SK-N-SH treated with all-trans-retinoic acid at 6 μM for 48 hours (cell line): ENCODE data around the gene TMEM212.

Experiments
- ATAC-seq: fragments of 200-7000 bp; cut with Tn5 transposase; 3 replicates; pipeline ENCODE4 v1.9.1; 2020; ENCODE audit warnings: mild to moderate bottlenecking, moderate library complexity
- ARNTL ChIP-seq: fragments of 450-650 bp; formaldehyde crosslinking; IDR thresholded peaks from 2 replicates; pipeline ENCODE4 v1.5.0; 2020; ENCODE audit warnings: low read depth, mild to moderate bottlenecking, moderate library complexity, borderline replicate concordance
- BACH2 ChIP-seq: fragments of 250-450 bp; sonication (Bioruptor Pico); IDR thresholded peaks from 2 replicates; pipeline ENCODE4 v1.9.0; 2021; ENCODE audit warnings: mild to moderate bottlenecking, borderline replicate concordance
- CSDC2 ChIP-seq: fragments of 250-450 bp; sonication (Bioruptor Pico); IDR thresholded peaks from 2 replicates; pipeline ENCODE4 v1.5.0; 2020; ENCODE audit warnings: mild to moderate bottlenecking, moderate library complexity
- ESRRG ChIP-seq: fragments of 250-450 bp; sonication (Bioruptor Pico); IDR thresholded peaks from 2 replicates; pipeline ENCODE4 v1.6.1; 2021; ENCODE audit warnings: mild to moderate bottlenecking
- GLIS3 ChIP-seq: fragments of 250-450 bp; sonication (Bioruptor Pico); IDR thresholded peaks from 2 replicates; pipeline ENCODE4 v1.5.0; 2020; ENCODE audit warnings: mild to moderate bottlenecking, moderate library complexity
- ISL1 ChIP-seq: fragments of 250-450 bp; sonication (Bioruptor Pico); IDR thresholded peaks from 2 replicates; pipeline ENCODE4 v2.1.2; 2022; ENCODE audit warnings: mild to moderate bottlenecking, moderate library complexity
- OSR1 ChIP-seq: fragments of 250-450 bp; sonication (Bioruptor Pico); IDR thresholded peaks from 2 replicates; pipeline ENCODE4 v1.8.0; 2022; ENCODE audit warnings: moderate library complexity, mild to moderate bottlenecking, inconsistent platforms
- PPARA ChIP-seq: fragments of 250-450 bp; sonication (Bioruptor Pico); IDR thresholded peaks from 2 replicates; pipeline ENCODE4 v1.5.0; 2020; ENCODE audit warnings: mild to moderate bottlenecking, borderline replicate concordance
- RARB ChIP-seq: fragments of 250-450 bp; sonication (Bioruptor Pico); IDR thresholded peaks from 2 replicates; pipeline ENCODE4 v1.8.0; 2021; ENCODE audit warnings: mild to moderate bottlenecking, moderate library complexity
- SNAI2 ChIP-seq: fragments of 250-450 bp; sonication (Bioruptor Pico); IDR thresholded peaks from 2 replicates; pipeline ENCODE4 v1.5.0; 2020; ENCODE audit warnings: mild to moderate bottlenecking, moderate library complexity
- TCF4 ChIP-seq: fragments of 250-450 bp; sonication (Bioruptor Pico); IDR thresholded peaks from 2 replicates; pipeline ENCODE4 v1.8.0; 2021; ENCODE audit warnings: mild to moderate bottlenecking, moderate library complexity, borderline replicate concordance
- TOX ChIP-seq: fragments of 250-450 bp; sonication (Bioruptor Pico); IDR thresholded peaks from 2 replicates; pipeline ENCODE4 v1.8.0; 2021; ENCODE audit warnings: mild to moderate bottlenecking, moderate library complexity, borderline replicate concordance
- ZC3H10 ChIP-seq: fragments of 250-450 bp; sonication (Bioruptor Pico); IDR thresholded peaks from 2 replicates; pipeline ENCODE4 v1.5.1; 2021; ENCODE audit warnings: mild to moderate bottlenecking, moderate library complexity
- ZFP30 ChIP-seq: fragments of 450-650 bp; formaldehyde crosslinking; IDR thresholded peaks from 2 replicates; pipeline ENCODE4 v1.5.0; 2022; ENCODE audit warnings: mild to moderate bottlenecking, moderate library complexity
- ZNF565 ChIP-seq: fragments of 450-650 bp; formaldehyde crosslinking; conservative IDR thresholded peaks from 2 replicates; pipeline ENCODE4 v1.5.0; 2020; ENCODE audit warnings: low read depth, mild to moderate bottlenecking, moderate library complexity
- ZNF8 ChIP-seq: fragments of 450-650 bp; formaldehyde crosslinking; IDR thresholded peaks from 2 replicates; pipeline ENCODE4 v1.5.0; 2020; ENCODE audit warnings: mild to moderate bottlenecking, moderate library complexity
- TF ChIP-seq, protein P1 (sequence below): fragments of 250-450 bp; sonication (Bioruptor Pico); IDR thresholded peaks from 2 replicates; pipeline ENCODE4 v1.8.0; 2021; ENCODE audit warnings: low read depth, mild to moderate bottlenecking, moderate library complexity, borderline replicate concordance
- TF ChIP-seq, protein P2 (sequence below): fragments of 250-450 bp; sonication (Bioruptor Pico); IDR thresholded peaks from 2 replicates; pipeline ENCODE4 v1.8.0; 2020; ENCODE audit warnings: mild to moderate bottlenecking, moderate library complexity, borderline replicate concordance
- TF ChIP-seq, protein P3 (sequence below): fragments of 250-450 bp; sonication (Bioruptor Pico); IDR thresholded peaks from 2 replicates; pipeline ENCODE4 v1.5.1; 2020; ENCODE audit warnings: low read depth, mild to moderate bottlenecking, moderate library complexity
- TF ChIP-seq, protein P4 (sequence below): fragments of 250-450 bp; sonication (Bioruptor Pico); IDR thresholded peaks from 2 replicates; pipeline ENCODE4 v1.5.1; 2021; ENCODE audit warnings: mild to moderate bottlenecking, moderate library complexity
- TF ChIP-seq, protein P5 (sequence below): fragments of 250-450 bp; sonication (Bioruptor Pico); IDR thresholded peaks from 2 replicates; pipeline ENCODE4 v1.5.0; 2020; ENCODE audit warnings: mild to moderate bottlenecking, moderate library complexity

The TMEM212 gene

DNA sequence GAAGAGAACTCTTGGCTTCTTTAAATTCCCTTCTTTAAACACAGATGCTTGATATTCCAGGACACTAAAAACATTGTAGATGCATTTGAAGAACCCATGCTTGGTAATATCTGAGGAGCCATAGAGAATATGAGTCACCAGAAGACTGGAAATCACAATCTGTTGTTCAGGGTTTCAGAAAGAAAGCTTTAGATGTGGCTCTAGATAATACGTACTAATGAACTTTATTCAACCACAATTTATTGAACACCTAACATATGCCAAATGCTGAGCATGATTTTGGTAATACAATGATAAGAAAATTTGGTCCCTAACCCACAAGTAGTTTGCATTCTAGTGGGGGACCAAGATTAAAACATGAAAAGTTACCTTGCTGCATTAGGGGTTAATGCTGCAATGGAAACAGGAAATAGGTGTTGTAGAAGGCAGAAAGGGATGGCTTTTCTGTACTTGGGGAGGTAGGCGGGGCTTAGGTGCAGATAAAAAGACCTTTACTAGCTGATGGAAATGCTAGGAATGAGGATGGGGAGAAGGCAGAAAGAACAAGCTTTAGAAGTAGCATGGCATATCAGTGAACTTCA lies 21.3 kb upstream of the TMEM212 start:
- no peak for ATAC-seq
- TF ChIP-seq ISL1 (CRISPR knock-in tag) (no peak), ESRRG (CRISPR knock-in tag) (no peak), SNAI2 (CRISPR knock-in tag) (no peak), OSR1 (no peak), RARB (no peak)
- TF ChIP-seq, protein P1, sequence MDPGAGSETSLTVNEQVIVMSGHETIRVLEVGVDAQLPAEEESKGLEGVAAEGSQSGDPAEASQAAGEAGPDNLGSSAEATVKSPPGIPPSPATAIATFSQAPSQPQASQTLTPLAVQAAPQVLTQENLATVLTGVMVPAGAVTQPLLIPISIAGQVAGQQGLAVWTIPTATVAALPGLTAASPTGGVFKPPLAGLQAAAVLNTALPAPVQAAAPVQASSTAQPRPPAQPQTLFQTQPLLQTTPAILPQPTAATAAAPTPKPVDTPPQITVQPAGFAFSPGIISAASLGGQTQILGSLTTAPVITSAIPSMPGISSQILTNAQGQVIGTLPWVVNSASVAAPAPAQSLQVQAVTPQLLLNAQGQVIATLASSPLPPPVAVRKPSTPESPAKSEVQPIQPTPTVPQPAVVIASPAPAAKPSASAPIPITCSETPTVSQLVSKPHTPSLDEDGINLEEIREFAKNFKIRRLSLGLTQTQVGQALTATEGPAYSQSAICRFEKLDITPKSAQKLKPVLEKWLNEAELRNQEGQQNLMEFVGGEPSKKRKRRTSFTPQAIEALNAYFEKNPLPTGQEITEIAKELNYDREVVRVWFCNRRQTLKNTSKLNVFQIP = no peak
- TF ChIP-seq, protein P2, sequence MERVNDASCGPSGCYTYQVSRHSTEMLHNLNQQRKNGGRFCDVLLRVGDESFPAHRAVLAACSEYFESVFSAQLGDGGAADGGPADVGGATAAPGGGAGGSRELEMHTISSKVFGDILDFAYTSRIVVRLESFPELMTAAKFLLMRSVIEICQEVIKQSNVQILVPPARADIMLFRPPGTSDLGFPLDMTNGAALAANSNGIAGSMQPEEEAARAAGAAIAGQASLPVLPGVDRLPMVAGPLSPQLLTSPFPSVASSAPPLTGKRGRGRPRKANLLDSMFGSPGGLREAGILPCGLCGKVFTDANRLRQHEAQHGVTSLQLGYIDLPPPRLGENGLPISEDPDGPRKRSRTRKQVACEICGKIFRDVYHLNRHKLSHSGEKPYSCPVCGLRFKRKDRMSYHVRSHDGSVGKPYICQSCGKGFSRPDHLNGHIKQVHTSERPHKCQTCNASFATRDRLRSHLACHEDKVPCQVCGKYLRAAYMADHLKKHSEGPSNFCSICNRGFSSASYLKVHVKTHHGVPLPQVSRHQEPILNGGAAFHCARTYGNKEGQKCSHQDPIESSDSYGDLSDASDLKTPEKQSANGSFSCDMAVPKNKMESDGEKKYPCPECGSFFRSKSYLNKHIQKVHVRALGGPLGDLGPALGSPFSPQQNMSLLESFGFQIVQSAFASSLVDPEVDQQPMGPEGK (CRISPR knock-in tag) = no peak
- TF ChIP-seq, protein P3, sequence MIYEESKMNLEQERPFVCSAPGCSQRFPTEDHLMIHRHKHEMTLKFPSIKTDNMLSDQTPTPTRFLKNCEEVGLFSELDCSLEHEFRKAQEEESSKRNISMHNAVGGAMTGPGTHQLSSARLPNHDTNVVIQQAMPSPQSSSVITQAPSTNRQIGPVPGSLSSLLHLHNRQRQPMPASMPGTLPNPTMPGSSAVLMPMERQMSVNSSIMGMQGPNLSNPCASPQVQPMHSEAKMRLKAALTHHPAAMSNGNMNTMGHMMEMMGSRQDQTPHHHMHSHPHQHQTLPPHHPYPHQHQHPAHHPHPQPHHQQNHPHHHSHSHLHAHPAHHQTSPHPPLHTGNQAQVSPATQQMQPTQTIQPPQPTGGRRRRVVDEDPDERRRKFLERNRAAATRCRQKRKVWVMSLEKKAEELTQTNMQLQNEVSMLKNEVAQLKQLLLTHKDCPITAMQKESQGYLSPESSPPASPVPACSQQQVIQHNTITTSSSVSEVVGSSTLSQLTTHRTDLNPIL = no peak

DNA sequence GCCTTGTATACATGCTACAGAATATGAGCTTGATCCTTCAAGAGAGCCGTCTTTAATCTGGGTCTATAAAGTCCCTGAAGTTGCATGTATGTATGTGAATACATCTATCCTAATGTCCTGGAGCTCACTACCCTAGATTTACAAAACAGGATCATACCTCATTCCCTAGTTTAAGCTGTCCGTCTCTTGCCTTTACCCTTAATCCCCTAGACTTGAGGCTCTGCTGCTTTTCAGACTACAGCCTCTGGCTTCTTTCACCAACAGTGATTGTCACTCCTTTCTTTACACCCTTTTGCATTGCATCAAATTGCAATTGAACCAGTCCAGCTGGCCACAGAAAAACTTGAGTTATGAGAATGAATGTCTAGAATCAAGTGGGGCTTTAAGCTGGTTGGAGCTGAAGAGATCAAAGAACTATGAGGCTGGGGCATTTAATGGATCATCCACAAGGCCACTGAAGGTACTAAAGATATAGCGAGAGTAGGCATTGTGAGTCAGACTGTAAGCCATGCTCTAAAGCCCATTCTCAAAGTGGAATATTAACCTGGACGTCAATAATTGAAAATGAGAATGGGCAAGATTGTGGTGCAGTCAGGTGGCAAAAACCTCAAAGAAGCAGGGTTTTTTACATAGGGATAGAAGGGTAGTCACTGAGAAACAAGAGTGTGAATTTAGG lies 20.6 kb upstream of the TMEM212 start:
- no peak for ATAC-seq
- TF ChIP-seq ZNF565 (CRISPR knock-in tag) = no peak
- no peak for TF ChIP-seq ZNF8 (CRISPR knock-in tag)
- no peak for TF ChIP-seq ISL1 (CRISPR knock-in tag)
- TF ChIP-seq ESRRG (CRISPR knock-in tag) = no peak
- no peak for TF ChIP-seq CSDC2
- no peak for TF ChIP-seq ARNTL
- no peak for TF ChIP-seq PPARA (CRISPR knock-in tag)
- TF ChIP-seq ZC3H10 (CRISPR knock-in tag) = no peak
- no peak for TF ChIP-seq TOX (CRISPR knock-in tag)
- TF ChIP-seq, protein P4, sequence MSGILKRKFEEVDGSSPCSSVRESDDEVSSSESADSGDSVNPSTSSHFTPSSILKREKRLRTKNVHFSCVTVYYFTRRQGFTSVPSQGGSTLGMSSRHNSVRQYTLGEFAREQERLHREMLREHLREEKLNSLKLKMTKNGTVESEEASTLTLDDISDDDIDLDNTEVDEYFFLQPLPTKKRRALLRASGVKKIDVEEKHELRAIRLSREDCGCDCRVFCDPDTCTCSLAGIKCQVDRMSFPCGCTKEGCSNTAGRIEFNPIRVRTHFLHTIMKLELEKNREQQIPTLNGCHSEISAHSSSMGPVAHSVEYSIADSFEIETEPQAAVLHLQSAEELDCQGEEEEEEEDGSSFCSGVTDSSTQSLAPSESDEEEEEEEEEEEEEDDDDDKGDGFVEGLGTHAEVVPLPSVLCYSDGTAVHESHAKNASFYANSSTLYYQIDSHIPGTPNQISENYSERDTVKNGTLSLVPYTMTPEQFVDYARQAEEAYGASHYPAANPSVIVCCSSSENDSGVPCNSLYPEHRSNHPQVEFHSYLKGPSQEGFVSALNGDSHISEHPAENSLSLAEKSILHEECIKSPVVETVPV (CRISPR knock-in tag) = no peak
- TF ChIP-seq, protein P1 = no peak
- no peak for TF ChIP-seq RARB
- TF ChIP-seq, protein P3 = no peak
- TF ChIP-seq TCF4 (CRISPR knock-in tag) = no peak
- no peak for TF ChIP-seq GLIS3 (CRISPR knock-in tag)
- no peak for TF ChIP-seq BACH2 (CRISPR knock-in tag)
- TF ChIP-seq, protein P5, sequence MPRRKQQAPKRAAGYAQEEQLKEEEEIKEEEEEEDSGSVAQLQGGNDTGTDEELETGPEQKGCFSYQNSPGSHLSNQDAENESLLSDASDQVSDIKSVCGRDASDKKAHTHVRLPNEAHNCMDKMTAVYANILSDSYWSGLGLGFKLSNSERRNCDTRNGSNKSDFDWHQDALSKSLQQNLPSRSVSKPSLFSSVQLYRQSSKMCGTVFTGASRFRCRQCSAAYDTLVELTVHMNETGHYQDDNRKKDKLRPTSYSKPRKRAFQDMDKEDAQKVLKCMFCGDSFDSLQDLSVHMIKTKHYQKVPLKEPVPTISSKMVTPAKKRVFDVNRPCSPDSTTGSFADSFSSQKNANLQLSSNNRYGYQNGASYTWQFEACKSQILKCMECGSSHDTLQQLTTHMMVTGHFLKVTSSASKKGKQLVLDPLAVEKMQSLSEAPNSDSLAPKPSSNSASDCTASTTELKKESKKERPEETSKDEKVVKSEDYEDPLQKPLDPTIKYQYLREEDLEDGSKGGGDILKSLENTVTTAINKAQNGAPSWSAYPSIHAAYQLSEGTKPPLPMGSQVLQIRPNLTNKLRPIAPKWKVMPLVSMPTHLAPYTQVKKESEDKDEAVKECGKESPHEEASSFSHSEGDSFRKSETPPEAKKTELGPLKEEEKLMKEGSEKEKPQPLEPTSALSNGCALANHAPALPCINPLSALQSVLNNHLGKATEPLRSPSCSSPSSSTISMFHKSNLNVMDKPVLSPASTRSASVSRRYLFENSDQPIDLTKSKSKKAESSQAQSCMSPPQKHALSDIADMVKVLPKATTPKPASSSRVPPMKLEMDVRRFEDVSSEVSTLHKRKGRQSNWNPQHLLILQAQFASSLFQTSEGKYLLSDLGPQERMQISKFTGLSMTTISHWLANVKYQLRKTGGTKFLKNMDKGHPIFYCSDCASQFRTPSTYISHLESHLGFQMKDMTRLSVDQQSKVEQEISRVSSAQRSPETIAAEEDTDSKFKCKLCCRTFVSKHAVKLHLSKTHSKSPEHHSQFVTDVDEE = no peak
- no peak for TF ChIP-seq ZFP30 (CRISPR knock-in tag)
